LHCN-M2 (cell line): Measurements from ENCODE around the gene IL17B. TPM values are rescaled to one million over a fixed set of nuclear protein-coding genes. Genes with fewer than 3 reads are reported as not detected.
A peak's percentile ranks its signal among the peaks of the same experiment; 100 is the strongest.

Source experiments
- DNase-seq: peaks from one replicate; pipeline ENCODE4 v3.0.0-alpha.2; 2012; ENCODE audit warnings: low read depth
- total RNA-seq: library from RNA; depleted of rRNA; stranded (reverse); fragments of >200 nt; gene quantifications from 2 replicates; pipeline ENCODE4 v1.2.3, GENCODE V29; 2014; rRNA removed

IL17B gene
- total RNA-seq, 1 experiment from 2014 or later = not detected

- peak; percentile 40 for DNase-seq
Measured at GRCh38 chr5:149325166-149325735, 53.8 kb downstream of the IL17B start.

- DNase-seq = peak; percentile 11
Measured at GRCh38 chr5:149324641-149325040, 54.5 kb downstream of the IL17B start.

Other genes with a start within 250 kb of the IL17B start
- gene ABLIM3, start 237.8 kb downstream of the IL17B start, total RNA-seq = 75.1 and 75.5 TPM in 2 replicates
- gene AFAP1L1, start 107.4 kb downstream of the IL17B start, total RNA-seq = 5.9 and 6.4 TPM in 2 replicates
- 13.9 and 16.8 TPM in 2 replicates for gene GRPEL2, start 33.8 kb downstream of the IL17B start, total RNA-seq
- 5.9 and 6.3 TPM in 2 replicates for gene PCYOX1L, start 21.2 kb downstream of the IL17B start, total RNA-seq
- 249 and 268 TPM in 2 replicates for gene CSNK1A1, start 172.1 kb upstream of the IL17B start, total RNA-seq
- 0.11 and 0.45 TPM in 2 replicates for gene ARHGEF37, start 202.2 kb upstream of the IL17B start, total RNA-seq